Hepatocyte (in vitro differentiated cells): ENCODE results near the gene CCDC47. TPM values are rescaled to one million over a fixed set of nuclear protein-coding genes. Genes with fewer than 3 reads are reported as not detected.
"Not testable (repeated sequence)": the region's sequence is repeated elsewhere in the genome, so short reads cannot be mapped to it uniquely, and the experiment has no call there.

ENCODE experiments used
- DNase-seq: peaks from one replicate; pipeline ENCODE4 v3.0.0-alpha.2; 2016; ENCODE audit warnings: low spot score
- H2AFZ ChIP-seq: fragments of 200-600 bp; sonication (generic); 2 replicates; pipeline ENCODE4 v1.6.0; 2016; ENCODE audit warnings: antibody characterized with exemption, mild to moderate bottlenecking
- H3K27ac ChIP-seq: fragments of 200-600 bp; sonication (generic); 2 replicates; pipeline ENCODE4 v1.5.1; 2016; ENCODE audit warnings: mild to moderate bottlenecking
- H3K27me3 ChIP-seq: fragments of 200-600 bp; sonication (generic); 2 replicates; pipeline ENCODE4 v1.6.1; 2016
- H3K36me3 ChIP-seq: fragments of 200-600 bp; sonication (generic); replicated peaks from 2 replicates; pipeline ENCODE4 v1.5.1; 2016; ENCODE audit warnings: low read depth; ENCODE audit not compliant: insufficient read depth
- H3K4me1 ChIP-seq: fragments of 200-600 bp; sonication (generic); 2 replicates; pipeline ENCODE4 v1.5.1; 2016; ENCODE audit warnings: mild to moderate bottlenecking, moderate library complexity; ENCODE audit not compliant: insufficient read depth
- H3K4me2 ChIP-seq: fragments of 200-600 bp; sonication (generic); 2 replicates; pipeline ENCODE4 v1.6.0; 2016
- H3K4me3 ChIP-seq: fragments of 200-600 bp; sonication (generic); 2 replicates; pipeline ENCODE4 v1.5.1; 2016; ENCODE audit warnings: mild to moderate bottlenecking
- H3K79me2 ChIP-seq: fragments of 200-600 bp; sonication (generic); 2 replicates; pipeline ENCODE4 v1.6.0; 2017; ENCODE audit warnings: mild to moderate bottlenecking
- H3K9me2 ChIP-seq: fragments of 200-600 bp; sonication (generic); replicated peaks from 2 replicates; pipeline ENCODE4 v1.6.0; 2017; ENCODE audit warnings: mild to moderate bottlenecking; ENCODE audit not compliant: insufficient read depth
- H3K9me3 ChIP-seq: fragments of 200-600 bp; sonication (generic); 2 replicates; pipeline ENCODE4 v1.5.1; 2016; ENCODE audit warnings: low read depth, mild to moderate bottlenecking
- H4K20me1 ChIP-seq: fragments of 200-600 bp; sonication (generic); 2 replicates; pipeline ENCODE4 v1.6.0; 2016; ENCODE audit warnings: mild to moderate bottlenecking; ENCODE audit not compliant: insufficient read depth, poor library complexity, severe bottlenecking
- EZH2 ChIP-seq: fragments of 200-600 bp; sonication (generic); IDR thresholded peaks from 2 replicates; pipeline ENCODE4 v1.6.1; 2016; ENCODE audit warnings: antibody characterized with exemption, mild to moderate bottlenecking, borderline replicate concordance
- EZH2phosphoT487 ChIP-seq: fragments of 200-600 bp; sonication (generic); IDR thresholded peaks from one replicate; pipeline ENCODE4 v1.6.1; 2018; ENCODE audit warnings: antibody characterized with exemption, mild to moderate bottlenecking, low read depth, moderate library complexity; ENCODE audit not compliant: unreplicated experiment, severe bottlenecking
- WGBS: methylation state at CpG from one replicate; pipeline ENCODE4 v1.1.6; 2016; ENCODE audit warnings: low lambda C conversion rate; ENCODE audit errors: missing lambda C conversion rate; 5-methylcytosine and 5-hydroxymethylcytosine counted together
- polyA plus RNA-seq: library from polyadenylated mRNA; unstranded; fragments of >200 nt; fragmentation: Nextera tagmentation; extraction: Ambion mirVana; gene quantifications from 2 replicates; pipeline ENCODE4 v1.2.1, GENCODE V29; 2016
- total RNA-seq: library from RNA; depleted of rRNA; stranded (reverse); fragments of >200 nt; gene quantifications from 2 replicates; pipeline ENCODE4 v1.2.3, GENCODE V29; 2014
- TF ChIP-seq, protein P1 (sequence below): fragments of 200-600 bp; sonication (generic); IDR thresholded peaks from 2 replicates; pipeline ENCODE4 v1.5.1; 2016; ENCODE audit warnings: antibody characterized with exemption, mild to moderate bottlenecking; ENCODE audit not compliant: poor library complexity

Gene CCDC47
- total and polyA plus RNA-seq, 2 experiments from 2014 or later: 77.8 to 82.7 TPM

DNA sequence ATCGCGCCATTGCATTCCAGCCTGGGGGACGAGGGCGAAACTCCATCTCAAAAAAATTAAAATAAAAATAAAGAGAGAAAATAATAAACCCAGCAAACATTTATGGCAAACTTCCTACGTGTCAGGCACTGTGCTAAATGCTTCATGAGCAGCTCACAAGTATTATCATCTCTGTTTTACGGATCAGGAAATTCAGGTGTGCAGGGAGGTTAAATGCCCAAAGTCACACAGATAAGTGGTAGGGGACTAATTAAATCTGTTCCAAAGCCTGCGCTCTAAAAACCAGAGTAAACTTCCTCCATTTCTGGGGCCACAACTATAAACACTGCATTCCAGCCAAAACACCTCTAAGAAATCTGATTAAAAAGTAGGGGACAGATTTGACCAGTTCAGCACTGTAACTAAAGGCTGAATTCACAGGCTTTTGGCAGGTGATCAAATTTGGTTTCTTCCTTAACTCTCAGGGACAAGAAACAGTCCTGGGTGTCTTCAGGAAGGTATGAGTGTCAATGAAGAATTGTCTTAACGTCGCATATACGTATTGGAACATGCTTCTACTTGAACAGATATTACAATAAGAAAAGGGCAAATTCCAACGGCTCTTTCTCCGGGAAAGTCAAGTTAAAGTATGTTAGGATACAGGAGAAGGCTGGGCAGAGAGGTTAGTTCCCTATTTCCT is 32.8 kb downstream of the CCDC47 start:
- Histone ChIP-seq H3K9me2 (no peaks in the 10 kb centered on the region), H3K27me3 (no peaks in the 10 kb centered on the region), H2AFZ (peak overlapping the region; percentile 77), H3K4me3 (peak overlapping the region; percentile 76), H3K36me3 (no peaks in the 10 kb centered on the region), H4K20me1 (no peaks in the 10 kb centered on the region), H3K4me2 (peak overlapping the region; percentile 88), H3K9me3 (no peaks in the 10 kb centered on the region), H3K4me1 (peaks cover 15% of the 10 kb centered on the region), H3K79me2 (peaks cover 39% of the 10 kb centered on the region), H3K27ac (peak overlapping the region; percentile 93)
- DNase-seq: peak; percentile 12
- TF ChIP-seq, protein P1, sequence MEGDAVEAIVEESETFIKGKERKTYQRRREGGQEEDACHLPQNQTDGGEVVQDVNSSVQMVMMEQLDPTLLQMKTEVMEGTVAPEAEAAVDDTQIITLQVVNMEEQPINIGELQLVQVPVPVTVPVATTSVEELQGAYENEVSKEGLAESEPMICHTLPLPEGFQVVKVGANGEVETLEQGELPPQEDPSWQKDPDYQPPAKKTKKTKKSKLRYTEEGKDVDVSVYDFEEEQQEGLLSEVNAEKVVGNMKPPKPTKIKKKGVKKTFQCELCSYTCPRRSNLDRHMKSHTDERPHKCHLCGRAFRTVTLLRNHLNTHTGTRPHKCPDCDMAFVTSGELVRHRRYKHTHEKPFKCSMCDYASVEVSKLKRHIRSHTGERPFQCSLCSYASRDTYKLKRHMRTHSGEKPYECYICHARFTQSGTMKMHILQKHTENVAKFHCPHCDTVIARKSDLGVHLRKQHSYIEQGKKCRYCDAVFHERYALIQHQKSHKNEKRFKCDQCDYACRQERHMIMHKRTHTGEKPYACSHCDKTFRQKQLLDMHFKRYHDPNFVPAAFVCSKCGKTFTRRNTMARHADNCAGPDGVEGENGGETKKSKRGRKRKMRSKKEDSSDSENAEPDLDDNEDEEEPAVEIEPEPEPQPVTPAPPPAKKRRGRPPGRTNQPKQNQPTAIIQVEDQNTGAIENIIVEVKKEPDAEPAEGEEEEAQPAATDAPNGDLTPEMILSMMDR: no peak
- TF ChIP-seq EZH2phosphoT487 (no peak), EZH2 (no peak)
- WGBS: 42% methylated on average over 12 of the region's 12 CpGs

DNA sequence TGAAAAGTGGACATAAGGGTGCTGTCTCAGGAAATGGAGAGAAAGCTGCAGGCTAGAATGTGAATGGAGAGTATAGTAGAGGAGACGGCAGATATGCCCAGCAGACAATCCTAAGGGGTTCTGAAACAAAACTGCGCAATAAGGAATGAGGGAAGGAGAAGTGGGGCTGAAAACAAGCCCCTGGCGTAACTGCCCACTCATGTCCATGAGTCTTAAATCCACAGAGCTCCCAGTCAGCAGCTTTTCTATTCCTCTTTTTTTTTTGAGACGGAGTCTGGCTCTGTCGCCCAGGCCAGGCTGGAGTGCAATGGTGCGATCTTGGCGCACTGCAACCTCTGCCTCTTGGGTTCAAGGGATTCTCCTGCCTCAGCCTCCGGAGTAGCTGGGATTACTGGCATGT is 37.7 kb downstream of the CCDC47 start:
- no peak overlapping the region for H3K4me3 ChIP-seq
- H4K20me1 ChIP-seq: no peaks in the 10 kb centered on the region
- no peak for DNase-seq
- no peak overlapping the region for H3K27ac ChIP-seq
- TF ChIP-seq, protein P1: no peak
- TF ChIP-seq EZH2phosphoT487 (no peak), EZH2 (no peak)
- H3K27me3 ChIP-seq: no peaks in the 10 kb centered on the region
- peaks cover 38% of the 10 kb centered on the region for H3K79me2 ChIP-seq
- no peaks in the 10 kb centered on the region for H3K36me3 ChIP-seq
- no peak overlapping the region for H3K4me2 ChIP-seq
- H2AFZ ChIP-seq: no peak overlapping the region
- no peaks in the 10 kb centered on the region for H3K9me3 ChIP-seq
- H3K9me2 ChIP-seq: no peaks in the 10 kb centered on the region
- 96% methylated on average over 8 of the region's 8 CpGs for WGBS
- peaks cover 15% of the 10 kb centered on the region for H3K4me1 ChIP-seq

DNA sequence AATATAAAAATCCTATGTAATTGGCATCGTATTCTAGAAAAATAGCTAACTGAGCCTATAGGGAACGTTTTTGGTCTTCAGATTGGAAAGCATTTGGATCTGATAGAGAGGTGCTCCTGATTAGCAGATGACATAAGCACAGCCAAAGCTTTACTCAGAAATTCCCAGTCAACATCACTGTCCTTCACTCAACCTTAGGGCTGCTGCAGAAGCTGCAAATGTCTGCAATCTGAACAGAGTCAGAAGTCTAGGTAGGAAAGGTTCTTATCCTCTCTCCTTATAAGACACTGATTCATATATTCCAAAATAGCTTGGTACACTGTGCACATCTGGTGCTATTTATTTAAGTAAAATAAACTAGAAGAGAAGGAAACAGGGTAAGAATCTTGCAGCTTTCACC is 51.0 kb downstream of the CCDC47 start:
- H2AFZ ChIP-seq: no peak overlapping the region
- H3K4me2 ChIP-seq: no peak overlapping the region
- H3K27me3 ChIP-seq: no peaks in the 10 kb centered on the region
- H4K20me1 ChIP-seq: no peaks in the 10 kb centered on the region
- no peaks in the 10 kb centered on the region for H3K4me1 ChIP-seq
- WGBS: 64% methylated on average over 2 of the region's 2 CpGs
- no peaks in the 10 kb centered on the region for H3K79me2 ChIP-seq
- no peak overlapping the region for H3K4me3 ChIP-seq
- H3K36me3 ChIP-seq: peaks cover 4% of the 10 kb centered on the region
- peak overlapping the region; percentile 14 for H3K27ac ChIP-seq
- no peaks in the 10 kb centered on the region for H3K9me2 ChIP-seq
- no peak for DNase-seq
- H3K9me3 ChIP-seq: no peaks in the 10 kb centered on the region
- TF ChIP-seq EZH2: no peak
- no peak for TF ChIP-seq EZH2phosphoT487
- TF ChIP-seq, protein P1: no peak

GRCh38 chr17:63720194-63720593 is 53.2 kb downstream of the CCDC47 start:
- not testable (repeated sequence) for H4K20me1 ChIP-seq, H3K9me2 ChIP-seq, H2AFZ ChIP-seq, H3K79me2 ChIP-seq, H3K9me3 ChIP-seq, H3K4me3 ChIP-seq, H3K27ac ChIP-seq, H3K4me2 ChIP-seq, DNase-seq, H3K36me3 ChIP-seq, H3K4me1 ChIP-seq, H3K27me3 ChIP-seq
- 99% methylated on average over 5 of the region's 5 CpGs for WGBS
